Bronchus fibroblast of lung (primary cell): Measurements from ENCODE around the gene BCL6B. TPM values are rescaled to one million over a fixed set of nuclear protein-coding genes. Genes with fewer than 3 reads are reported as not detected.

ENCODE experiments used
- total RNA-seq: library from RNA; depleted of rRNA; stranded (reverse); fragments of >200 nt; gene quantifications from 2 replicates; pipeline ENCODE4 v1.2.3, GENCODE V29; 2015

Gene BCL6B, protein sequence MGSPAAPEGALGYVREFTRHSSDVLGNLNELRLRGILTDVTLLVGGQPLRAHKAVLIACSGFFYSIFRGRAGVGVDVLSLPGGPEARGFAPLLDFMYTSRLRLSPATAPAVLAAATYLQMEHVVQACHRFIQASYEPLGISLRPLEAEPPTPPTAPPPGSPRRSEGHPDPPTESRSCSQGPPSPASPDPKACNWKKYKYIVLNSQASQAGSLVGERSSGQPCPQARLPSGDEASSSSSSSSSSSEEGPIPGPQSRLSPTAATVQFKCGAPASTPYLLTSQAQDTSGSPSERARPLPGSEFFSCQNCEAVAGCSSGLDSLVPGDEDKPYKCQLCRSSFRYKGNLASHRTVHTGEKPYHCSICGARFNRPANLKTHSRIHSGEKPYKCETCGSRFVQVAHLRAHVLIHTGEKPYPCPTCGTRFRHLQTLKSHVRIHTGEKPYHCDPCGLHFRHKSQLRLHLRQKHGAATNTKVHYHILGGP
- total RNA-seq = under 0.01 and 1.0 TPM in 2 replicates

DNA sequence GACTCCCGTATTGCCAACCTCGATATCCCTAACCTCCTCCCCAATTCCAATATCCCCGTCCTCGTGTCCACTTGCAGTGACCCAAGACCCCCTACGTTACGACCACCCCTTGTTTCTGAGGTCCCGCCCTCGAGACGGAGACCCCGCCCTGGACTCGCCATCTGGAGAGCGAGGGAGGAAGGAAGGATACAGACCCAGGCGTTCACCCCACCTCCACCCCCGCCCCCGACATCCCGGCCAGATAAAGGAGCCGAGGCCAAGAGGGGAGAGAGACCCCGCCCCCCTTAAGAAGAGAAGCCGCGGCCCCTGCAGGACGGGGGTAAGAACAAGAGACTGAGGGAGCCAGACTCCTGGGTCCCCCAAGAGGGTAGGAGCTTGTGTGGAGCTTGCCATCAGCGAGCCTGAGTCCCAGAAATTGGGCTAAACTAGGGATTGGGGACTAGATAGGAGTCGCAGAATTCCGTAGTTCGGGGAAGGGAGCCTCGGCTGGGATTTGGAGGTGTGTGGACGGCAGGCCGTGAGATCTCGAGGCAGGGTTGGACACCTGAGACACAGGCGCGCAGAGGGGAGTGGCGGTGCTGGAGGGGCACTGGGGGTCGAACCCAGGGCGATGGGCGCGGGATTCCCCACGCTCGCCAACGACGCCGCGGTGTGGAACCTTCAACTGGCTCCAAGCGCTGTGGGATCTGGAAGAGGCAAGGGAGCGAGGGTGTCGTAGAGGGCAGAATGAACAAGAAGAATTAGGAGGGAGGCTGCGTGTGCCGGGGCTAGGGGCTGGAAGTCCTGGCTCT lies at the start of gene BCL6B:
BCL6B (plus strand) TSS at position 270 of the 791 bp plus-strand sequence. CDS start 622 bp downstream, outside the sequence.

DNA sequence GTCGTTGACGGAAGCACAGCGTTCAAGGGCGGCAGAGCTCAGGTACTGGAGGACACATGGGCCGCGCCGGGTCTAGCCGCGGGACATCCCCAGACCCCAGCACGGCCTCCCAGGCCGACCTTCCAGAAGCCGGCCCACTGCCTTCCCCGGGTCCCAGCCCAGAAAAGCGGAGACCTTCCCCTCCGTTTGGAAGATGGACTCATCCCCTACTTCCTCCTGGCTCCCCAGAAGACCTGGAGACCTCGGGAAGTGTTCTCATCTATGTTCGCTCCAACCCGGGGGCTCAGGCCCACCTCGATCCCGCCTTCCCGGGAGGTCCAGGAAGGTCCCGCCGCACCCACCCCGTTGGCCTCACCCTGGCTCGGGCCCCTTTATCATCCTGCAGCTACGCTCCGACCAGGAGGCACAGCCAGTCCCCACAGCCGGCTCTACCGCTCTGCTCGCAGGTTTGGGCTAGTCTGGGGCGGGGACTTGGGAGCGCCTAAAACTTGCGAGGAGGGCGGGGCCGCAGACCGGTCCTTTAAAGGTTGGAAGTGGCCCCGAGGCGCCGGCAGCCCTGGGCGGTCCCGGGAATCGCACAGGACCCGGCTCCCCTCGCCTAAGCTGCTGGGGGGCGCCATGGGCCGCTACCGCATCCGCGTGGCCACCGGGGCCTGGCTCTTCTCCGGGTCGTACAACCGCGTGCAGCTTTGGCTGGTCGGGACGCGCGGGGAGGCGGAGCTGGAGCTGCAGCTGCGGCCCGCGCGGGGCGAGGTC lies 27.2 kb upstream of the BCL6B start, which contains the start of gene ALOX12:
ALOX12 (plus strand) TSS at position 550 of the 756 bp plus-strand sequence; CDS start at position 619, 69 bp downstream.

DNA sequence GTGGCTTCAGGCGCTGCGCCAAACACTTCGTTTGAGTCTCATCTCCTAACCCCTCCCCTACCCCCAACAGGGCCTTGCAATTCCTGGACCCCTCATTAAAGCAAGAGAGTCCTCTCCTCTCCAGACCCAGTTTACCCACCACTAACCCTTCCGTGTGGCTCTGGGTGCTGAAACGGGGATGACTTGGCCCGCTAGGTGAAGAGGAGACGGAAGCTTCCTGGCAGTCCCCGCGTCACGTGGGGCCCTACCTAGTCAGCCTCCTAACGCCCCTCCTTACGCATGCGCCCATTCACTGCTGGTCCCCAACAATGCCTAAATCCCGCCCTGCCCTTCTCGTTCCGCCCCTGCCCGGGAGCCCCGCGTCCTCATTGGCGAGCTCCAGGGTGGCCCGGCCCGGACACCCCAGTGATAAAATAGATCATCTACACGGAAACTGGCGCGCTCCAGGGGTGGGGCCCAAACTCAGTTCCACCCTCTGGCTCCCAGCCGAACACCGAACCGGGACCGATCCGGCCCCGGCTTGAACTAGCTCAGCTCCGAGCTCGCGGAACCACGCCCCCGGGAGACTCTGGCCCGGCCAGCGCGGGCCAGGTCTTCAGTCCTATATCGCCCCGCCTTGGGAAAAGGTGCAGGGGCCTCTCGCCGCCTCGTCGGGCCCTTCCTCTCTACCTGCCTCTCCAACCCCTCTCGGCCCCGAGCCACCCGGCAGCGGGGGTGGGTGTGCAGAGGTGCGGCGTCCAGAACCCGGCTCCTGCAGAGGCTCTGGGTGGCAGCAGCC lies 12.9 kb downstream of the BCL6B start, which contains the start of gene SLC16A13:
SLC16A13 (plus strand) TSS at position 425 of the 778 bp plus-strand sequence. CDS start 368 bp downstream, outside the sequence.

DNA sequence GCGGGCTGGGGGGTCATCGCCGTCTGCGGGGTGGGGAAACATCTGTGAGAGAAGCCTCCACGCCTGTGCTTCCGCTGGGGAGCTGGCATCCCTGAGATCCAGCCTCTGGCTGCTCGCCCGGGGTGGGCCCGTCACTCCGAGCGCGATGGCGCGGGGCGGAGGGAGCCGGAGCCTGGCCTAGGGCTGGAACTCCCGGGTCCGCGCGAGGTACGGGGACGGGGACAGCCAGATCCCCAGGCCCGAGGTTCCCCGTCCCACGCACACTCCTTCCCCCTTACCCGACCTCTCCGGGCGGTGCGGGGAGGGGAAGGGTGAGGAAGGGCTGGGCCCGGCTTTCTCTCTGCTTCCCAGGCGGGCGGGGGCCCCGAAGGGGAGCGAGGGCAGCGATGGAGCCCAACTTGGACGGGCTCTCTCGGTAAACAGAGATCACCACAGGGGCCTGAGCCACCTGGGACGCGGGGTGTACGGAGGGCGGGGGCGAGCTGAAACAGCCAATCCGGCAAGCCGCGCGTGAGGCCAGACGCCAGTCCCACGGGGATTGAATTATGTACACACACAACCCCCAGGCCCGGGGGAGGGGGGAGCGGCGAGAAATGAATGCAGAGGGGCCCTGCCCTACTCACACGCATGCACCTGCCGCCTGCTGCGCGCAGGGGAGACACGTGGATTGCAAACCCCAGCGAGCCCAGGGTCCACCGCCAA lies 20.8 kb downstream of the BCL6B start, which contains the start of gene SLC16A11:
SLC16A11 (minus strand) TSS at position 596 of the 702 bp plus-strand sequence; CDS start at position 17, 579 bp downstream.

Other genes starting within 250 kb of the BCL6B start
- gene FBXO39, start 246.8 kb upstream of the BCL6B start, total RNA-seq = under 0.01 and 0.34 TPM in 2 replicates
- gene TEKT1, start 191.3 kb upstream of the BCL6B start, total RNA-seq = not detected in 2 replicates
- under 0.01 and 0.50 TPM in 2 replicates for gene ALOX12, start 27.0 kb upstream of the BCL6B start, total RNA-seq
- 281 and 307 TPM in 2 replicates for gene RNASEK, start 10.4 kb upstream of the BCL6B start, total RNA-seq
- 1.2 and 2.1 TPM in 2 replicates for gene SLC16A13, start 13.0 kb downstream of the BCL6B start, total RNA-seq
- gene SLC16A11, start 21.0 kb downstream of the BCL6B start, total RNA-seq = 0.15 TPM in 1 of 2 replicates, not detected in the other
- gene CLEC10A, start 57.2 kb downstream of the BCL6B start, total RNA-seq = not detected in 2 replicates
- not detected in 2 replicates for gene ASGR2, start 91.8 kb downstream of the BCL6B start, total RNA-seq
- gene ASGR1, start 156.3 kb downstream of the BCL6B start, total RNA-seq = 0.34 and 1.2 TPM in 2 replicates
- 7.9 and 8.9 TPM in 2 replicates for gene DLG4, start 196.8 kb downstream of the BCL6B start, total RNA-seq
- gene ACADVL, start 196.9 kb downstream of the BCL6B start, total RNA-seq = 179 and 194 TPM in 2 replicates
- 57.5 and 65.3 TPM in 2 replicates for gene DVL2, start 211.5 kb downstream of the BCL6B start, total RNA-seq
- 41.5 and 42.4 TPM in 2 replicates for gene PHF23, start 216.4 kb downstream of the BCL6B start, total RNA-seq
- 213 and 286 TPM in 2 replicates for gene GABARAP, start 219.4 kb downstream of the BCL6B start, total RNA-seq
- 58.0 and 67.5 TPM in 2 replicates for gene CTDNEP1, start 228.7 kb downstream of the BCL6B start, total RNA-seq
- 37.8 and 40.9 TPM in 2 replicates for gene ELP5, start 229.2 kb downstream of the BCL6B start, total RNA-seq
- gene CLDN7, start 239.4 kb downstream of the BCL6B start, total RNA-seq = 11.3 and 13.1 TPM in 2 replicates